HepG2 (cell line): Measurements from ENCODE around the gene ACAT2. TPM values are rescaled to one million over a fixed set of nuclear protein-coding genes. Genes with fewer than 3 reads are reported as not detected.

ENCODE experiments used
- BCL6 ChIP-seq: IDR thresholded peaks from 2 replicates; pipeline ENCODE4 v1.6.1; 2016; ENCODE audit warnings: missing genetic modification reagents, missing compliant biosample characterization
- EEA1 ChIP-seq: sonication (generic); formaldehyde crosslinking; IDR thresholded peaks from 2 replicates; pipeline ENCODE4 v1.5.1; 2020; ENCODE audit warnings: mild to moderate bottlenecking, missing genetic modification reagents, borderline replicate concordance
- HNF4G ChIP-seq, 2 experiments: sonication (generic) in 1 of 2; formaldehyde crosslinking in 1 of 2; IDR thresholded peaks; 2 replicates each; pipeline versions ENCODE4 v1.4.0 to v1.6.1; 2011 to 2020; ENCODE audit warnings: borderline replicate concordance in 2 of 2, low read depth in 2 of 2, mild to moderate bottlenecking in 2 of 2, low read length in 1 of 2, missing genetic modification reagents in 1 of 2, moderate library complexity in 1 of 2
- KIAA2018 ChIP-seq: sonication (generic); formaldehyde crosslinking; IDR thresholded peaks from 2 replicates; pipeline ENCODE4 v1.5.0; 2020; ENCODE audit warnings: mild to moderate bottlenecking, missing genetic modification reagents, borderline replicate concordance
- MED8 ChIP-seq: sonication (generic); formaldehyde crosslinking; IDR thresholded peaks from 2 replicates; pipeline ENCODE4 v1.8.1; 2023; ENCODE audit warnings: mild to moderate bottlenecking, missing genetic modification reagents; ENCODE audit not compliant: insufficient replicate concordance
- RCOR2 ChIP-seq: IDR thresholded peaks from 2 replicates; pipeline ENCODE4 v1.6.1; 2016; ENCODE audit warnings: missing biosample characterization, missing genetic modification reagents
- THAP8 ChIP-seq: sonication (generic); formaldehyde crosslinking; IDR thresholded peaks from 2 replicates; pipeline ENCODE4 v1.5.1; 2020; ENCODE audit warnings: missing genetic modification reagents, mild to moderate bottlenecking, borderline replicate concordance
- YEATS4 ChIP-seq: sonication (generic); formaldehyde crosslinking; IDR thresholded peaks from 2 replicates; pipeline ENCODE4 v1.4.0; 2020; ENCODE audit warnings: missing genetic modification reagents, borderline replicate concordance
- ZNF354B ChIP-seq: sonication (generic); formaldehyde crosslinking; IDR thresholded peaks from 2 replicates; pipeline ENCODE4 v1.8.0; 2022; ENCODE audit warnings: mild to moderate bottlenecking, missing genetic modification reagents
- ZNF674 ChIP-seq: sonication (generic); formaldehyde crosslinking; IDR thresholded peaks from 2 replicates; pipeline ENCODE4 v1.5.0; 2020; ENCODE audit warnings: low read depth, mild to moderate bottlenecking, missing genetic modification reagents
- ZNF678 ChIP-seq: sonication (generic); formaldehyde crosslinking; IDR thresholded peaks from 2 replicates; pipeline ENCODE4 v1.4.0; 2020; ENCODE audit warnings: mild to moderate bottlenecking, missing genetic modification reagents
- ZNF704 ChIP-seq: sonication (generic); formaldehyde crosslinking; IDR thresholded peaks from 2 replicates; pipeline ENCODE4 v1.8.1; 2023; ENCODE audit warnings: mild to moderate bottlenecking, inconsistent platforms, moderate library complexity, missing genetic modification reagents, borderline replicate concordance
- polyA plus RNA-seq, 8 experiments: library from polyadenylated mRNA; depleted of rRNA in 3 of 8; stranded (reverse) in 7 of 8; unstranded in 1 of 8; fragments of >200 nt; fragmentation: Illumina TruSeq in 4 of 8; extraction: Trizol in 4 of 8; gene quantifications; 2 replicates each; pipeline versions ENCODE4 v1.2.1 to v1.2.3, GENCODE V29; 2011 to 2016; ENCODE audit warnings: low read depth in 4 of 8, missing spikeins in 1 of 8, mixed read lengths in 1 of 8; ENCODE audit not compliant: insufficient read depth in 1 of 8
- total RNA-seq, 5 experiments: library from RNA; depleted of rRNA; stranded (reverse); fragments of >200 nt; fragmentation: Illumina TruSeq; extraction: Trizol; gene quantifications; 2 replicates each; pipeline ENCODE4 v1.2.3, GENCODE V29; 2016; ENCODE audit warnings: low read depth in 1 of 5
- TF ChIP-seq, protein P1 (sequence below): sonication (generic); formaldehyde crosslinking; IDR thresholded peaks from 2 replicates; pipeline ENCODE4 v1.4.0; 2020; ENCODE audit warnings: mild to moderate bottlenecking, missing genetic modification reagents, borderline replicate concordance
- TF ChIP-seq, protein P2 (sequence below): IDR thresholded peaks from 2 replicates; pipeline ENCODE4 v1.6.1; 2016; ENCODE audit warnings: missing biosample characterization, missing genetic modification reagents, low read depth

The ACAT2 gene
- total and polyA plus RNA-seq, 2 of the 13 experiments (the other 11 are each of a cell fraction or from before 2014, with no cell fraction given) = 121 to 534 TPM

DNA sequence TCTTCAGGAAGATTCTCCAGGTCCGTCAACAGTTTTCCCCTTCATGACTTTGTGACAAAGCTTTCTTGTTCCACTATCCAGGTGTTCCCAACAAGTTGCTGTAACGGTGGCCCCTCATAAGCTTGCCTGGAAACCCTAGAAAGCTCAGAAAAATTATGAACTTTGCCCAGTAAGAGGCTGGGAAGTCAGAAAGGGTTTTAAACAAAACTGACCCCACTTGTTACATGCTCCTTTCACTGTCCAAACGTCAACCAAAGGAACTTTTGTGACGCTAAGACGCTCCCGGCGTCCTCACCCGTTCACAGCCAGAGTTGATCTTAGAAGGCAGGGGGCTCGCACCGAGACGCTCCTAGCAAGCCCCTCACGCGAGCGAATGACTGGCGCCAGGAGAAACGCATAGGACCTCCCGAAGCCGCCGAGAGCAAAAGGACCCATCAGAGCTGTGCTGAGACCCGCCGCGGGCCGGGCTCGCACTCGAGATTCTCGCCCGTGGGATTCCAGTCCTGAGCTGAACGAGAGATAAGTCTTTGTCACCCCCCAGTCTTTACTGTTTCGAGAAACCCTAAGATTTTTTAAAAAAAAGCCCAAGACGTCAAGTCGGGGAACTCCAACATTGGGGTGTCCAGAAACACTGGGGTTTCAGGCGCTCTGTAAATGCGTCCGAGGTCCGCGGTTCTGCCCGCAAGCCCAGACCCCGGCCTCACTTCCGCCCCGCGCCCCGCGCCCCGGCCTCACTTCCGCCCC is 544 bp upstream of the ACAT2 start (continued):
- TF ChIP-seq, protein P1, sequence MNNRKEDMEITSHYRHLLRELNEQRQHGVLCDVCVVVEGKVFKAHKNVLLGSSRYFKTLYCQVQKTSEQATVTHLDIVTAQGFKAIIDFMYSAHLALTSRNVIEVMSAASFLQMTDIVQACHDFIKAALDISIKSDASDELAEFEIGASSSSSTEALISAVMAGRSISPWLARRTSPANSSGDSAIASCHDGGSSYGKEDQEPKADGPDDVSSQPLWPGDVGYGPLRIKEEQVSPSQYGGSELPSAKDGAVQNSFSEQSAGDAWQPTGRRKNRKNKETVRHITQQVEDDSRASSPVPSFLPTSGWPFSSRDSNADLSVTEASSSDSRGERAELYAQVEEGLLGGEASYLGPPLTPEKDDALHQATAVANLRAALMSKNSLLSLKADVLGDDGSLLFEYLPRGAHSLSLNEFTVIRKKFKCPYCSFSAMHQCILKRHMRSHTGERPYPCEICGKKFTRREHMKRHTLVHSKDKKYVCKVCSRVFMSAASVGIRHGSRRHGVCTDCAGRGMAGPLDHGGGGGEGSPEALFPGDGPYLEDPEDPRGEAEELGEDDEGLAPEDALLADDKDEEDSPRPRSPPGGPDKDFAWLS (CRISPR knock-in tag) = no peak
- TF ChIP-seq ZNF704 (CRISPR knock-in tag) = no peak
- no peak for TF ChIP-seq KIAA2018 (CRISPR knock-in tag)
- TF ChIP-seq BCL6 (CRISPR knock-in tag) = peak; percentile 79
- TF ChIP-seq THAP8 (CRISPR knock-in tag) = no peak; the same call in 1 of the 2 replicates
- no peak for TF ChIP-seq RCOR2
- TF ChIP-seq, protein P2, sequence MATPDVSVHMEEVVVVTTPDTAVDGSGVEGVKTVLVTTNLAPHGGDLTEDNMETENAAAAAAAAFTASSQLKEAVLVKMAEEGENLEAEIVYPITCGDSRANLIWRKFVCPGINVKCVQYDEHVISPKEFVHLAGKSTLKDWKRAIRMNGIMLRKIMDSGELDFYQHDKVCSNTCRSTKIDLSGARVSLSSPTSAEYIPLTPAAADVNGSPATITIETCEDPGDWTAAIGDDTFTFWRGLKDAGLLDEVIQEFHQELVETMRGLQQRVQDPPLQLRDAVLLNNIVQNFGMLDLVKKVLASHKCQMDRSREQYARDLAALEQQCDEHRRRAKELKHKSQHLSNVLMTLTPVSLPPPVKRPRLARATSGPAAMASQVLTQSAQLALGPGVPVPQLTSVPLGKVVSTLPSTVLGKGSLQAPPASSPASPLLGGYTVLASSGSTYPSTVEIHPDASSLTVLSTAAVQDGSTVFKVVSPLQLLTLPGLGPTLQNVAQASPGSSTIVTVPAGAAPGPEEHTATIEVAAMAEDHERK (CRISPR knock-in tag) = no peak
- no peak for TF ChIP-seq EEA1
- no peak for TF ChIP-seq ZNF678 (CRISPR knock-in tag)
- TF ChIP-seq ZNF674 (CRISPR knock-in tag) = no peak
- no peak for TF ChIP-seq ZNF354B (CRISPR knock-in tag)
- no peak for TF ChIP-seq MED8 (CRISPR knock-in tag)
- no peak for TF ChIP-seq YEATS4
- 0 out of 2 replicates have a peak, but pooled peaks have one; percentile 3 for TF ChIP-seq HNF4G (IDR thresholded peaks at IDR 0.05; ENCODE audit: borderline replicate concordance, low read depth, low read length)
- TF ChIP-seq HNF4G (CRISPR knock-in tag; IDR thresholded peaks at IDR 0.05; ENCODE audit: borderline replicate concordance, low read depth) = no peak
